Measurements from ENCODE around the gene ADAM19.

GRCh38 chr5:157610990-157611389 lies 35.4 kb upstream of the ADAM19 start:
- no peak for TF ChIP-seq CTCF (IDR thresholded peaks at IDR 0.05)
- no peak for TF ChIP-seq POLR2AphosphoS5 (IDR thresholded peaks at IDR 0.05; ENCODE audit: low read depth, low read length)
- TF ChIP-seq, protein P1, sequence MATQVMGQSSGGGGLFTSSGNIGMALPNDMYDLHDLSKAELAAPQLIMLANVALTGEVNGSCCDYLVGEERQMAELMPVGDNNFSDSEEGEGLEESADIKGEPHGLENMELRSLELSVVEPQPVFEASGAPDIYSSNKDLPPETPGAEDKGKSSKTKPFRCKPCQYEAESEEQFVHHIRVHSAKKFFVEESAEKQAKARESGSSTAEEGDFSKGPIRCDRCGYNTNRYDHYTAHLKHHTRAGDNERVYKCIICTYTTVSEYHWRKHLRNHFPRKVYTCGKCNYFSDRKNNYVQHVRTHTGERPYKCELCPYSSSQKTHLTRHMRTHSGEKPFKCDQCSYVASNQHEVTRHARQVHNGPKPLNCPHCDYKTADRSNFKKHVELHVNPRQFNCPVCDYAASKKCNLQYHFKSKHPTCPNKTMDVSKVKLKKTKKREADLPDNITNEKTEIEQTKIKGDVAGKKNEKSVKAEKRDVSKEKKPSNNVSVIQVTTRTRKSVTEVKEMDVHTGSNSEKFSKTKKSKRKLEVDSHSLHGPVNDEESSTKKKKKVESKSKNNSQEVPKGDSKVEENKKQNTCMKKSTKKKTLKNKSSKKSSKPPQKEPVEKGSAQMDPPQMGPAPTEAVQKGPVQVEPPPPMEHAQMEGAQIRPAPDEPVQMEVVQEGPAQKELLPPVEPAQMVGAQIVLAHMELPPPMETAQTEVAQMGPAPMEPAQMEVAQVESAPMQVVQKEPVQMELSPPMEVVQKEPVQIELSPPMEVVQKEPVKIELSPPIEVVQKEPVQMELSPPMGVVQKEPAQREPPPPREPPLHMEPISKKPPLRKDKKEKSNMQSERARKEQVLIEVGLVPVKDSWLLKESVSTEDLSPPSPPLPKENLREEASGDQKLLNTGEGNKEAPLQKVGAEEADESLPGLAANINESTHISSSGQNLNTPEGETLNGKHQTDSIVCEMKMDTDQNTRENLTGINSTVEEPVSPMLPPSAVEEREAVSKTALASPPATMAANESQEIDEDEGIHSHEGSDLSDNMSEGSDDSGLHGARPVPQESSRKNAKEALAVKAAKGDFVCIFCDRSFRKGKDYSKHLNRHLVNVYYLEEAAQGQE (IDR thresholded peaks at IDR 0.05; ENCODE audit: insufficient read depth in 1 of 2, low read depth in 2 of 2, low read length in 1 of 2), result no peak

Measured in Panc1 (cell line).